Measurements from ENCODE around the gene CALD1. TPM values are rescaled to one million over a fixed set of nuclear protein-coding genes. Genes with fewer than 3 reads are reported as not detected.

CALD1 gene
- total RNA-seq, 6 donors from 2014 or later: 98.6 to 156 (median 124) TPM

DNA sequence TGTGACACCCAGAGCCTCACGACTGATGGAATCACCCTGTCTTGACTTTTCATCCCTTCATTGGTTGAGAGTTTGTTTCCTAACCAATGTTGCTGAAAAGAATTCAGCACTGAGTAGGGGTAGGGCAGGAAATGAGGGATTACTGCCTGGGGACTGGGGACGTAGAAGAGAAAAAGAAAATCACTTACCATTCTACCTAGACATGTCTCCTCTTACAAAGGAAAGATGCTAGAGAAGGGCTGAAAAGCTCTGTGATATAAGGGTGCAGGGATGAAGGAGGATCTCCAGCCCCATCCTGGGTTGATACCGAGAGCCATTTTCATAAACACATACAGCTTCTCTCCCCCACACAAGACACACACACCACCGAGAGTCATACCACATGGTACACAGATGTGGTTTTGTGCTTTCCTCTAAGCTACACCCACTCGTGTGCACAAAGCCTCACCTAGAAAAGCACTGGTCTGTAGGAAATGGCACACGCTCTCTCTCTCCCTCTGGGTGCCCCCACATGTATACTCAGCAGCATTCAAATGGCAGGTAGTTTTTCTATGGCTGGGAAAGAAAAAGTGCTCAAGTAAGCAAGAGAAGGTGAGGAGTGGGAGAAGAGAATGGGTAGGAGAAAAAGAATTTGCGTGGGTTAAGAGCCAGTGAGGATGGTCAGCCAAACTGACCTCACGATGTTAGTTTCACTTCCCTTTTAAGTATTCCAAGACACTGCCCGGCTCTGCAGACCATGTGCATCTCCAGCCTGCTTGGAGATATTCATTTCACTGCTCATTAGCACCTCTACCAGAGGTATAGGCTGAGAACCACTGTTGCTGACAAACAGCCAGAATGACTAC lies 85.8 kb downstream of the CALD1 start:
- 35 to 50% methylated on average over 9 of the region's 9 CpGs for WGBS, 2 donors
- Histone ChIP-seq H3K36me3 (peaks cover 0 to 14% (median 0%) of the 10 kb centered on the region in 4 donors), H3K9me3 (no peaks in the 10 kb centered on the region), H3K27ac (peak overlapping the region; percentile 28 to 71 (median 65)), H3K4me1 (peaks cover 4 to 27% (median 21%) of the 10 kb centered on the region in 4 donors), H3K4me3 (peak overlapping the region in 2 of 4 donors; percentile 20 to 25), H3K27me3 (no peaks in the 10 kb centered on the region)
- DNase-seq (no peak), ATAC-seq (ENCODE audit: low FRiP score in 2 of 2) (peak in 1 of 2 donors; percentile 77)
- no peak for TF ChIP-seq EP300 (IDR thresholded peaks at IDR 0.05)
- TF ChIP-seq POLR2AphosphoS5 (IDR thresholded peaks at IDR 0.05): no peak
- TF ChIP-seq, protein P1, sequence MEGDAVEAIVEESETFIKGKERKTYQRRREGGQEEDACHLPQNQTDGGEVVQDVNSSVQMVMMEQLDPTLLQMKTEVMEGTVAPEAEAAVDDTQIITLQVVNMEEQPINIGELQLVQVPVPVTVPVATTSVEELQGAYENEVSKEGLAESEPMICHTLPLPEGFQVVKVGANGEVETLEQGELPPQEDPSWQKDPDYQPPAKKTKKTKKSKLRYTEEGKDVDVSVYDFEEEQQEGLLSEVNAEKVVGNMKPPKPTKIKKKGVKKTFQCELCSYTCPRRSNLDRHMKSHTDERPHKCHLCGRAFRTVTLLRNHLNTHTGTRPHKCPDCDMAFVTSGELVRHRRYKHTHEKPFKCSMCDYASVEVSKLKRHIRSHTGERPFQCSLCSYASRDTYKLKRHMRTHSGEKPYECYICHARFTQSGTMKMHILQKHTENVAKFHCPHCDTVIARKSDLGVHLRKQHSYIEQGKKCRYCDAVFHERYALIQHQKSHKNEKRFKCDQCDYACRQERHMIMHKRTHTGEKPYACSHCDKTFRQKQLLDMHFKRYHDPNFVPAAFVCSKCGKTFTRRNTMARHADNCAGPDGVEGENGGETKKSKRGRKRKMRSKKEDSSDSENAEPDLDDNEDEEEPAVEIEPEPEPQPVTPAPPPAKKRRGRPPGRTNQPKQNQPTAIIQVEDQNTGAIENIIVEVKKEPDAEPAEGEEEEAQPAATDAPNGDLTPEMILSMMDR (IDR thresholded peaks at IDR 0.05): no peak
- no peak for TF ChIP-seq POLR2A (IDR thresholded peaks at IDR 0.05)

DNA sequence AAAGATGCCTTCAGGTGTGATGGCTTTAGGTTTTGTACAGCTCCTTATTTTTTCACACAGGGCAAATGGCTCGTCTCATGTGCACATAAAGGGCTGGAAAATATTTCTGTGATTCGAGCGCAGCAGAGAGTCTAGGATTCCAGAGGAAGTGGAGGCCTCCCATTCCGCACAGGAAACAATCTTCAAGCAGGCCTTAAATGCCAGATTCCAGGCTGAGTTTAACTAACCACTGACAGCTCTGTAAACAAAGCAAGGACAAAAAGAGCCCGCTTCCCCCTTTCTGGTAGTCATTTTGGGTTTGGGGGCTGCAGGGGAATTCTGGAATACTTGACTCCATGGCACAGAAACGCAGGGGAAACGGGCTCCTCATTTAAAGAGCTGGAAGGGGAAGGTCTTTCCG lies 87.2 kb downstream of the CALD1 start:
- Histone ChIP-seq H3K27me3 (no peaks in the 10 kb centered on the region), H3K4me1 (peaks cover 4 to 27% (median 22%) of the 10 kb centered on the region in 4 donors), H3K9me3 (no peaks in the 10 kb centered on the region), H3K27ac (peak overlapping the region; percentile 14 to 71 (median 58)), H3K4me3 (peak overlapping the region in 2 of 4 donors; percentile 11 to 14), H3K36me3 (peaks cover 0 to 14% (median 0%) of the 10 kb centered on the region in 4 donors)
- DNase-seq: no peak
- 36 to 52% methylated on average over 7 to 8 of the region's 8 CpGs for WGBS, 2 donors
- TF ChIP-seq POLR2AphosphoS5 (IDR thresholded peaks at IDR 0.05) (no peak), EP300 (IDR thresholded peaks at IDR 0.05) (no peak), POLR2A (IDR thresholded peaks at IDR 0.05) (no peak)
- TF ChIP-seq, protein P1 (IDR thresholded peaks at IDR 0.05): no peak
- ATAC-seq (ENCODE audit: low FRiP score in 2 of 2): no peak

DNA sequence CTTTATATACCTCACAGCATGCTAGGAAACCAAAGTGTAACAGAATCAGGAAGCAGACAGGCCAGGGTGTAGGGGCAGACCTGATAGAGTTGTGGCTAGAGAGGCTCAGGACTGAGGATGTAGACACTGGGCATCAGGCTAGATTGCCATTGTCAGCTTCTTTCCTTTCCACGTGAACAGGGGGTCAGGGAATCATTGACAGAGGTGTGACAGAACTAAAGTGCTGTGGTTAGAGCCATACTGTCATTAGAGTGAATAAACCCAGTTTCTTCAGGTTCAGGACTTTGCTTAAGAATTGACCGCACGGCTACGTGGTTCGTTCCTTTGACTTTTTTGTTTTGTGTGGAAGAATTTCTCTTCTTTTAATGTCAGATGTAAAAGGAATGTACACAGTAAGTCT lies 90.7 kb downstream of the CALD1 start:
- Histone ChIP-seq H3K36me3 (peaks cover 0 to 14% (median 0%) of the 10 kb centered on the region in 4 donors), H3K9me3 (no peaks in the 10 kb centered on the region), H3K27me3 (no peaks in the 10 kb centered on the region), H3K4me3 (no peak overlapping the region), H3K27ac (no peak overlapping the region), H3K4me1 (peaks cover 4 to 20% (median 18%) of the 10 kb centered on the region in 4 donors)
- DNase-seq (no peak), ATAC-seq (ENCODE audit: low FRiP score in 2 of 2) (no peak)
- no peak for TF ChIP-seq EP300 (IDR thresholded peaks at IDR 0.05)
- TF ChIP-seq POLR2A (IDR thresholded peaks at IDR 0.05): no peak
- TF ChIP-seq, protein P1 (IDR thresholded peaks at IDR 0.05): no peak
- TF ChIP-seq POLR2AphosphoS5 (IDR thresholded peaks at IDR 0.05): no peak
- WGBS, 2 donors: 82 to 93% methylated on average over 5 of the region's 5 CpGs

DNA sequence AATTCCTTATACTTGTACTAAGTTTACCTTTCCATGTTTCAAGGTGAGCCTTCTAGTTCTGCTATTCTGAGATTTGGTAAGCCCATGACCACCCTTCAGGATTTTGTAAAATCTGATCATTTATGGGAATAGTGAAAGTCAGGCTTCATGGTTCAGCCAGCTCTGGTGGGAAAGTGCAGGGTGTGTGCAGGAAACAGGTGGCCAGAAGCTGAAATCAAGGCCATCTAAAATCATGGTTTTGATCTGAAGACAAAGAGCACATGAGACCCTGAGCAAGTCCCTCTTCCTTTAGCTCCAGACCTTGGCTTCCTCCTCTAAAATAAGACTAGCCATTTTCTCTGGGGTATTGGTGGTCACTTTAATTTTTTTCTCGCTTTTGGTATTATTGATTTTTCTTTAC lies 91.3 kb downstream of the CALD1 start:
- WGBS, 2 donors: 93% methylated on average over 1 of the region's 1 CpG
- peaks cover 4 to 14% (median 13%) of the 10 kb centered on the region in 4 donors for H3K4me1 ChIP-seq

More for the DNA sequence above, 91.3 kb downstream of the CALD1 start:
- TF ChIP-seq EP300 (IDR thresholded peaks at IDR 0.05): no peak
- TF ChIP-seq, protein P1 (IDR thresholded peaks at IDR 0.05): no peak
- no peak for TF ChIP-seq POLR2A (IDR thresholded peaks at IDR 0.05)
- no peak for TF ChIP-seq POLR2AphosphoS5 (IDR thresholded peaks at IDR 0.05)
- no peak overlapping the region for H3K27ac ChIP-seq
- ATAC-seq (ENCODE audit: low FRiP score in 2 of 2) (no peak), DNase-seq (no peak)
- H3K9me3 ChIP-seq: no peaks in the 10 kb centered on the region
- no peak overlapping the region for H3K4me3 ChIP-seq
- peaks cover 0 to 14% (median 0%) of the 10 kb centered on the region in 4 donors for H3K36me3 ChIP-seq
- no peaks in the 10 kb centered on the region for H3K27me3 ChIP-seq

All from upper lobe of left lung (tissue), 6 donors.